HCT116 (cell line): ENCODE data around the gene LRRIQ4.

Experiments used
- CTCF ChIP-seq, 3 experiments: fragments of 200-600 bp in 1 of 3; sonication (generic) in 1 of 3; IDR thresholded peaks in 2 of 3; conservative IDR thresholded peaks in 1 of 3; 2 replicates each; pipeline ENCODE4 v1.5.1; 2012 to 2017; ENCODE audit warnings: low read depth in 2 of 3, low read length in 2 of 3, antibody characterized with exemption in 1 of 3, borderline replicate concordance in 1 of 3, control low read depth in 1 of 3, mild to moderate bottlenecking in 1 of 3, mixed read lengths in 1 of 3, mixed run types in 1 of 3, moderate library complexity in 1 of 3; ENCODE audit not compliant: insufficient read depth in 1 of 3
- EZH2 ChIP-seq: fragments of 200-600 bp; sonication (generic); IDR thresholded peaks from 2 replicates; pipeline ENCODE4 v1.6.1; 2017; ENCODE audit warnings: antibody characterized with exemption, mixed run types
- EZH2phosphoT487 ChIP-seq: fragments of 200-600 bp; IDR thresholded peaks from 2 replicates; pipeline ENCODE4 v1.6.1; 2018; ENCODE audit warnings: antibody characterized with exemption, borderline replicate concordance
- POLR2A ChIP-seq: IDR thresholded peaks from 2 replicates; pipeline ENCODE4 v1.7.0; 2011; ENCODE audit warnings: borderline replicate concordance; ENCODE audit not compliant: insufficient read depth, insufficient read length; ENCODE audit errors: extremely low read depth
- REST ChIP-seq: IDR thresholded peaks from 2 replicates; pipeline ENCODE4 v1.6.1; 2012; ENCODE audit warnings: low read depth
- SIN3A ChIP-seq: IDR thresholded peaks from 2 replicates; pipeline ENCODE4 v1.6.1; 2012; ENCODE audit warnings: low read depth
- YY1 ChIP-seq: IDR thresholded peaks from 2 replicates; pipeline ENCODE4 v1.6.1; 2011; ENCODE audit warnings: low read length, low read depth, moderate library complexity, mild to moderate bottlenecking; ENCODE audit not compliant: insufficient replicate concordance; ENCODE audit errors: extremely low read depth

GRCh38 chr3:169825316-169825715 lies 12.6 kb downstream of the LRRIQ4 start:
- TF ChIP-seq SIN3A = no peak
- TF ChIP-seq REST = no peak
- no peak for TF ChIP-seq EZH2phosphoT487
- no peak for TF ChIP-seq CTCF (IDR thresholded peaks at IDR 0.05 in 2 of 3, conservative IDR thresholded peaks at IDR 0.05 in 1 of 3; ENCODE audit: borderline replicate concordance in 1 of 3, insufficient read depth in 1 of 3, low read depth in 2 of 3, low read length in 2 of 3)
- TF ChIP-seq EZH2 = no peak
- no peak for TF ChIP-seq POLR2A
- no peak for TF ChIP-seq YY1
